PC-3 (cell line): Measurements from ENCODE around the gene TMEM185A.

Source experiments
- EZH2 ChIP-seq: fragments of 300-600 bp; sonication (generic); IDR thresholded peaks from one replicate; pipeline ENCODE4 v1.6.1; 2017; ENCODE audit warnings: antibody characterized with exemption, mild to moderate bottlenecking, low read length; ENCODE audit not compliant: unreplicated experiment
- EZH2phosphoT487 ChIP-seq: fragments of 300-600 bp; sonication (generic); IDR thresholded peaks from 2 replicates; pipeline ENCODE4 v1.6.1; 2018; ENCODE audit warnings: mild to moderate bottlenecking, antibody characterized with exemption, low read length, borderline replicate concordance
- TF ChIP-seq, protein P1 (sequence below): fragments of 300-600 bp; sonication (generic); conservative IDR thresholded peaks from 2 replicates; pipeline ENCODE4 v1.5.1; 2017; ENCODE audit warnings: antibody characterized with exemption, low read depth, mild to moderate bottlenecking, low read length

DNA sequence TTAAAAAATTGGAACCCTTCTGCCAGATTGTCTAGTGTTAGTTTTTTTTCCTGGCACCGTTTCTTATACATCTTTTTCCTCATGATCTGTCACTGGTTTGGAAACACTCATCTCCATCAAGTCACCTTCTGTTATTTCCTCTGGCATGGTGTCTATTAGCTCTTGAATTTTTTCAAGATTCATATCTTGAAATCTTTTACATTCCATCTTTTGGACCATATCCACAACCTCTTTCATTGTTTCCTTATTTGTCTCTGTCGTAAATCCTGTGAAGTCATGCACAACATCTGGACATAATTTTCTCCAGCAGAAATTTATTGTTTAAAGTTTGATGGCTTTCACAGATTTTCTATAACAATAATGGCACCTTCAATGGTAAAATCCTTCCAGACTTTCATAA is 10.2 kb upstream of the TMEM185A start:
- TF ChIP-seq EZH2 = no peak
- TF ChIP-seq, protein P1, sequence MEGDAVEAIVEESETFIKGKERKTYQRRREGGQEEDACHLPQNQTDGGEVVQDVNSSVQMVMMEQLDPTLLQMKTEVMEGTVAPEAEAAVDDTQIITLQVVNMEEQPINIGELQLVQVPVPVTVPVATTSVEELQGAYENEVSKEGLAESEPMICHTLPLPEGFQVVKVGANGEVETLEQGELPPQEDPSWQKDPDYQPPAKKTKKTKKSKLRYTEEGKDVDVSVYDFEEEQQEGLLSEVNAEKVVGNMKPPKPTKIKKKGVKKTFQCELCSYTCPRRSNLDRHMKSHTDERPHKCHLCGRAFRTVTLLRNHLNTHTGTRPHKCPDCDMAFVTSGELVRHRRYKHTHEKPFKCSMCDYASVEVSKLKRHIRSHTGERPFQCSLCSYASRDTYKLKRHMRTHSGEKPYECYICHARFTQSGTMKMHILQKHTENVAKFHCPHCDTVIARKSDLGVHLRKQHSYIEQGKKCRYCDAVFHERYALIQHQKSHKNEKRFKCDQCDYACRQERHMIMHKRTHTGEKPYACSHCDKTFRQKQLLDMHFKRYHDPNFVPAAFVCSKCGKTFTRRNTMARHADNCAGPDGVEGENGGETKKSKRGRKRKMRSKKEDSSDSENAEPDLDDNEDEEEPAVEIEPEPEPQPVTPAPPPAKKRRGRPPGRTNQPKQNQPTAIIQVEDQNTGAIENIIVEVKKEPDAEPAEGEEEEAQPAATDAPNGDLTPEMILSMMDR = no peak
- no peak for TF ChIP-seq EZH2phosphoT487
